GM18873 (cell line): ENCODE measurements around the gene S100A9.
"Not testable (repeated sequence)": the region's sequence is repeated elsewhere in the genome, so short reads cannot be mapped to it uniquely, and the experiment has no call there.

Experiments
- ATAC-seq: cut with Tn5 transposase; IDR thresholded peaks from one replicate; pipeline ENCODE4 v1.9.1; 2021; ENCODE audit warnings: mild to moderate bottlenecking, moderate library complexity, moderate number of reproducible peaks; ENCODE audit not compliant: unreplicated experiment, low FRiP score

S100A9 gene

DNA sequence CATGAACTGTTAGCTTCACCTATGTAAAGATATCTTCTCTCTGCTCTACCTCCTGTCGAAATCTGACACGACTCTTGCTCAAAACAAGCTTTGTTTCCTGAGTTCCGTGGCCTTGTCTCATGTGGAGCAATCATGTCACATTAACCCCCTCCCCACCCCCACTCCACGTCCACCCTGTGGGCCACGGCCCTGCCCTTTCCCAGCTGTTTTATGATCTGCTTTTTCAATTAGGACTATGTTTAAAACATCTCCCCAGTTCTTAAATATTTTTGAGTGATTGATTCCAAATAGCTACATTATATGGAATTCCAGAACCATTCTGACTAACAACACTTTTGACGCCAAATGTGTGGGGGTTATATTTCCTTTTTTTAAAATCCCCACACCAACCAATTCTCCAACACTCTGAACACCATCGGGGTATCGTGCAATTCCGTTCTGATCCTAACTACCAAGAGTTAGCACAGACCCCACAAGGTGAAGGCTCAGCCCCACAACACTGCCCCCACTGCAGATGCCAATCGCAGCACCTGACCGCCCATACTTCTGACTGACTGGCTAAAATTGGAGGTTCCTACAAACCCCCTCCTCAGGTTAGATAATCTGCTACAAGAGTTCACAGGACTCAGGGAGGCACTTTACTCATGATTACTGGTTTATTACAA is 45.9 kb downstream of the S100A9 start:
- ATAC-seq: no peak

DNA sequence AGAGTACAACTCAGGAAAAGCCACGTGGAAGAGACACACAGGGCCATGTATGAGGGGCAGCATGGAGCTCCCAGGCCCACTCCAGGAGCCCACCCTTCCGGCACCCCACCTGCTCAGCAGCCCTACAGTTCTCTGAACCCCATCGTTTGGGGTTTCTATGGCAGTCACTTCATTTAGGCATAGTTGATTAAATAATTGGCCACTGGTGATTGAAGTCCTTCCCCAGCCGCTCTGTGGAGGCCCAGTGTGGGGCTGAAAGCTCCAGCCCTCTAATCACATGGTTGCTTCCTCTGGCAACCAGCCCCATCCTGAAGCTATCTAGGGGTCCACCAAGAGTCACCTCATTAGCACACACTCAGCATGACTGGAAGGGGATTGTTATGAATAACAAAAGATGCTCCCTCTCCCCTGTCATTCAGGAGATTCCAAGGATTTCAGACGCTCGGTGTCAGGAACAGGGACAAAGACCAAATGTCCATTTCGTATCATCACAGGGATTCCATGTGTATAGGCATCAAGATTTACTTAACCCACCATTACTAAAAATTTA is 46.5 kb downstream of the S100A9 start:
- ATAC-seq: no peak

DNA sequence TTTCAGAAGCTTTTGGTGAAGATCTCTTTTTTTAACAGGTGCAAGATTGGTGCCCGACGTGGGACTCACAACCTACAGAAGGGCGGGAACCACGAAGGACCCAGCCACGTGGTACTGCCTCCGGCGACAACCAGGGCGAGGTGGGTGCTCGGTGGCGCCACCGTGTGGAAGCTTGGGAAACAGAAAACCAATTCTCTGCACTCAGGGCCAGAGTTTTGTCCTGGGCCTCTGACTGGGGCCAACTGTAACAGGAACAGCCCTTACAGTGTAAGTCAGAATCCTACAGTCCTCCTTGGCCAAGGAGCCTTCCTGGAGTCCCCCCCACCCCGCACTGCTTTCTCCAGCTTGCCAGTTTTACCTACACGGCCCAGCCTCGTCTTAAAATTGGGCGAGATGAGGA is 47.1 kb downstream of the S100A9 start:
- ATAC-seq: no peak

GRCh38 chr1:153405825-153406599 is 48.4 kb downstream of the S100A9 start:
- ATAC-seq: not testable (repeated sequence)

- not testable (repeated sequence) for ATAC-seq
Measured at GRCh38 chr1:153407274-153407673, 49.6 kb downstream of the S100A9 start.
